Large intestine (tissue), 12 donors: ENCODE results near the gene FOLR3. TPM values are rescaled to one million over a fixed set of nuclear protein-coding genes. Genes with fewer than 3 reads are reported as not detected.
"Not testable (repeated sequence)": the region's sequence is repeated elsewhere in the genome, so short reads cannot be mapped to it uniquely, and the experiment has no call there.

Source experiments
- DNase-seq, 2 donors: peaks; one replicate each; pipeline versions ENCODE4 v3.0.0 to v3.0.0-alpha.2; 2013
- H3K27ac ChIP-seq: one replicate; pipeline ENCODE4 v1.5.1; 2013; ENCODE audit warnings: low read length
- H3K27me3 ChIP-seq: 2 replicates; pipeline ENCODE4 v1.6.1; 2013; ENCODE audit warnings: low read length; ENCODE audit not compliant: control insufficient read depth, insufficient read depth
- H3K36me3 ChIP-seq: 2 replicates; pipeline ENCODE4 v1.6.1; 2013; ENCODE audit warnings: low read length; ENCODE audit not compliant: control insufficient read depth, insufficient read depth
- H3K4me1 ChIP-seq: one replicate; pipeline ENCODE4 v1.6.1; 2013; ENCODE audit warnings: low read length; ENCODE audit not compliant: control insufficient read depth, insufficient read depth
- H3K4me3 ChIP-seq: one replicate; pipeline ENCODE4 v1.5.1; 2013; ENCODE audit warnings: low read length
- H3K9me3 ChIP-seq: one replicate; pipeline ENCODE4 v1.6.1; 2013; ENCODE audit warnings: mild to moderate bottlenecking, low read depth, low read length, moderate library complexity; ENCODE audit not compliant: control insufficient read depth
- WGBS: methylation state at CpG from one replicate; pipeline ENCODE4 v1.1.5; 2013; ENCODE audit warnings: low lambda C conversion rate; ENCODE audit not compliant: insufficient coverage; 5-methylcytosine and 5-hydroxymethylcytosine counted together
- long read RNA-seq, 11 donors: transcript quantifications; one replicate each; lab custom pipeline, GENCODE V29; 2026
- polyA plus RNA-seq: library from polyadenylated mRNA; unstranded; fragments of 120-200 nt; gene quantifications from one replicate; pipeline ENCODE4 v1.2.1, GENCODE V29; 2013

FOLR3 gene
- polyA plus RNA-seq, result 0.36 TPM
- long read RNA-seq, donor 1, partial matches to known transcripts, result 0 of 1 reads
- long read RNA-seq, donor 1, other reads (novel, unspliced or antisense), result 0 of 1 reads
- long read RNA-seq, donor 2, result 0 reads
- long read RNA-seq, donor 3, result 0 reads
- long read RNA-seq, donor 4, result 0 reads
- long read RNA-seq, donor 5, partial matches to known transcripts, result 0 of 3 reads
- long read RNA-seq, donor 5, other reads (novel, unspliced or antisense), result 0 of 3 reads
- long read RNA-seq, donor 6, partial matches to known transcripts, result 0 of 1 reads
- long read RNA-seq, donor 6, other reads (novel, unspliced or antisense), result 0 of 1 reads
- long read RNA-seq, donor 7, result 0 reads
- long read RNA-seq, donor 8, result 0 reads
- long read RNA-seq, donor 9, result 0 reads
- long read RNA-seq, donor 10, partial matches to known transcripts, result 0 of 1 reads
- long read RNA-seq, donor 10, other reads (novel, unspliced or antisense), result 0 of 1 reads
- long read RNA-seq, donor 11, result 0 reads

GRCh38 chr11:72135473-72135872 lies at the start of gene FOLR3:
TSS of gene FOLR3 (plus strand) at chr11:72135725. CDS start at chr11:72135953, 228 bp downstream.
- no CpG with 5 or more reads among the region's 4 CpGs for WGBS
- not testable (repeated sequence) for H3K27me3 ChIP-seq, H3K4me3 ChIP-seq, H3K4me1 ChIP-seq, H3K27ac ChIP-seq, H3K36me3 ChIP-seq, DNase-seq, H3K9me3 ChIP-seq

- Histone ChIP-seq H3K4me3 (no peak overlapping the region), H3K36me3 (peaks cover 27% of the 10 kb centered on the region), H3K27ac (no peak overlapping the region), H3K27me3 (no peaks in the 10 kb centered on the region), H3K4me1 (peaks cover 18% of the 10 kb centered on the region), H3K9me3 (no peaks in the 10 kb centered on the region)
- no peak for DNase-seq
- WGBS, result no CpG with 5 or more reads among the region's 4 CpGs
Measured at GRCh38 chr11:72088076-72088808, 47.3 kb upstream of the FOLR3 start.

GRCh38 chr11:72091292-72091691 lies 44.2 kb upstream of the FOLR3 start:
- Histone ChIP-seq H3K9me3 (no peaks in the 10 kb centered on the region), H3K27ac (peak overlapping the region; percentile 4), H3K36me3 (peaks cover 44% of the 10 kb centered on the region), H3K27me3 (no peaks in the 10 kb centered on the region), H3K4me1 (peaks cover 18% of the 10 kb centered on the region), H3K4me3 (no peak overlapping the region)
- no CpG with 5 or more reads among the region's 4 CpGs for WGBS
- peak; percentile 65 to 75 for DNase-seq

GRCh38 chr11:72098741-72099140 lies 36.8 kb upstream of the FOLR3 start:
- H3K9me3 ChIP-seq, result no peaks in the 10 kb centered on the region
- no peaks in the 10 kb centered on the region for H3K27me3 ChIP-seq
- no peak overlapping the region for H3K27ac ChIP-seq
- H3K4me3 ChIP-seq, result no peak overlapping the region
- H3K4me1 ChIP-seq, result peaks cover 12% of the 10 kb centered on the region
- WGBS, result no CpG with 5 or more reads among the region's 3 CpGs
- DNase-seq, result no peak
- peaks cover 52% of the 10 kb centered on the region for H3K36me3 ChIP-seq

- Histone ChIP-seq H3K27me3 (no peaks in the 10 kb centered on the region), H3K27ac (no peak overlapping the region), H3K9me3 (no peaks in the 10 kb centered on the region), H3K4me1 (peaks cover 16% of the 10 kb centered on the region), H3K4me3 (no peak overlapping the region), H3K36me3 (peaks cover 43% of the 10 kb centered on the region)
- WGBS, result no CpG with 5 or more reads among the region's 3 CpGs
- no peak for DNase-seq
Measured at GRCh38 chr11:72100009-72100408, 35.5 kb upstream of the FOLR3 start.

- DNase-seq, result no peak
- no CpG with 5 or more reads among the region's 1 CpG for WGBS
- Histone ChIP-seq H3K36me3 (peaks cover 39% of the 10 kb centered on the region), H3K4me1 (peaks cover 16% of the 10 kb centered on the region), H3K27ac (no peak overlapping the region), H3K9me3 (no peaks in the 10 kb centered on the region), H3K4me3 (no peak overlapping the region), H3K27me3 (no peaks in the 10 kb centered on the region)
Measured at GRCh38 chr11:72100462-72100861, 35.1 kb upstream of the FOLR3 start.

- DNase-seq, result no peak
- no CpG with 5 or more reads among the region's 4 CpGs for WGBS
- H3K36me3 ChIP-seq, result peaks cover 30% of the 10 kb centered on the region
- peak overlapping the region; percentile 78 for H3K4me3 ChIP-seq
- H3K27me3 ChIP-seq, result no peaks in the 10 kb centered on the region
- H3K9me3 ChIP-seq, result no peaks in the 10 kb centered on the region
- H3K4me1 ChIP-seq, result peaks cover 16% of the 10 kb centered on the region
- peak overlapping the region; percentile 90 for H3K27ac ChIP-seq
Measured at GRCh38 chr11:72102162-72102561, 33.4 kb upstream of the FOLR3 start.

GRCh38 chr11:72102631-72102945 lies 32.9 kb upstream of the FOLR3 start:
- no peaks in the 10 kb centered on the region for H3K27me3 ChIP-seq
- WGBS, result no CpG with 5 or more reads among the region's 9 CpGs
- no peak for DNase-seq
- peak overlapping the region; percentile 78 for H3K4me3 ChIP-seq
- peak overlapping the region; percentile 90 for H3K27ac ChIP-seq
- H3K9me3 ChIP-seq, result no peaks in the 10 kb centered on the region
- peaks cover 26% of the 10 kb centered on the region for H3K36me3 ChIP-seq
- H3K4me1 ChIP-seq, result peaks cover 16% of the 10 kb centered on the region

- Histone ChIP-seq H3K9me3 (no peaks in the 10 kb centered on the region), H3K27me3 (no peaks in the 10 kb centered on the region), H3K4me1 (peaks cover 16% of the 10 kb centered on the region), H3K36me3 (peaks cover 21% of the 10 kb centered on the region), H3K27ac (peak within 1 kb of the TSS; percentile 90), H3K4me3 (peak within 1 kb of the TSS; percentile 78)
- no CpG with 5 or more reads among the region's 64 CpGs for WGBS
- DNase-seq, result peak; percentile 99
Measured at GRCh38 chr11:72102946-72103753, 32.4 kb upstream of the FOLR3 start, which contains the start of gene LAMTOR1. TSS of gene LAMTOR1 (minus strand) at chr11:72103297. CDS start at chr11:72103224, 73 bp downstream.

- Histone ChIP-seq H3K4me1 (peaks cover 16% of the 10 kb centered on the region), H3K4me3 (peak overlapping the region; percentile 26), H3K27ac (peak overlapping the region; percentile 90), H3K27me3 (no peaks in the 10 kb centered on the region), H3K9me3 (no peaks in the 10 kb centered on the region), H3K36me3 (peaks cover 18% of the 10 kb centered on the region)
- DNase-seq, result no peak
- WGBS, result 80% methylated on average over 2 of the region's 11 CpGs
Measured at GRCh38 chr11:72103754-72104167, 31.8 kb upstream of the FOLR3 start.
